MM.1S (cell line): ENCODE results near the gene RBMS2.

Experiments used
- EZH2 ChIP-seq: fragments of 300-600 bp; sonication (generic); optimal IDR thresholded peaks from 2 replicates; pipeline ENCODE3; 2017; ENCODE audit warnings: low read depth, mild to moderate bottlenecking, antibody characterized with exemption, low read length, mixed read lengths
- TF ChIP-seq, protein P1 (sequence below): fragments of 300-600 bp; sonication (generic); IDR thresholded peaks from 2 replicates; pipeline ENCODE4 v1.5.1; 2016; ENCODE audit warnings: antibody characterized with exemption, low read length, mixed read lengths

DNA sequence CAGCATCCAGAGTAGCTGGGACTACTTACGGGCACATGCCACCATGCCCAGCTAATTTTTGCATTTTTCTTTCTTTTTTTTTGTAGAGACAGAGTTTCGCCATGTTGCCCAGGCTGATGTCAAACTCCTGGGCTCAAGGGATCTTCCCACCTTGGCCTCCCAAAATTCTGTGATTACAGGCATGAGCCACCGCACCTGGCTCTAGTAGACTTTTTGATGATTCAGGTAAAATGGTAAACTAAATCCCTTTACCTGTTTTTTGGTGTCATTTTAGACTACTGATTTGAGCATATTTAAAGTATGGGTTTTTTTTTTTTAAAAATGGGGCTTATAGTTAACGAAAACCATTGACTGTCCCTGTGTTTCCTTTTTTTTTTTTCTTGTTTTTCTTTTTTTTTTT is 20.5 kb downstream of the RBMS2 start:
- TF ChIP-seq EZH2, result no peak
- TF ChIP-seq, protein P1, sequence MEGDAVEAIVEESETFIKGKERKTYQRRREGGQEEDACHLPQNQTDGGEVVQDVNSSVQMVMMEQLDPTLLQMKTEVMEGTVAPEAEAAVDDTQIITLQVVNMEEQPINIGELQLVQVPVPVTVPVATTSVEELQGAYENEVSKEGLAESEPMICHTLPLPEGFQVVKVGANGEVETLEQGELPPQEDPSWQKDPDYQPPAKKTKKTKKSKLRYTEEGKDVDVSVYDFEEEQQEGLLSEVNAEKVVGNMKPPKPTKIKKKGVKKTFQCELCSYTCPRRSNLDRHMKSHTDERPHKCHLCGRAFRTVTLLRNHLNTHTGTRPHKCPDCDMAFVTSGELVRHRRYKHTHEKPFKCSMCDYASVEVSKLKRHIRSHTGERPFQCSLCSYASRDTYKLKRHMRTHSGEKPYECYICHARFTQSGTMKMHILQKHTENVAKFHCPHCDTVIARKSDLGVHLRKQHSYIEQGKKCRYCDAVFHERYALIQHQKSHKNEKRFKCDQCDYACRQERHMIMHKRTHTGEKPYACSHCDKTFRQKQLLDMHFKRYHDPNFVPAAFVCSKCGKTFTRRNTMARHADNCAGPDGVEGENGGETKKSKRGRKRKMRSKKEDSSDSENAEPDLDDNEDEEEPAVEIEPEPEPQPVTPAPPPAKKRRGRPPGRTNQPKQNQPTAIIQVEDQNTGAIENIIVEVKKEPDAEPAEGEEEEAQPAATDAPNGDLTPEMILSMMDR, result no peak
